Suppressor macrophage (primary cell): Measurements from ENCODE around the gene KCNAB3.
A peak's percentile ranks its signal among the peaks of the same experiment; 100 is the strongest.
"Not testable (repeated sequence)": the region's sequence is repeated elsewhere in the genome, so short reads cannot be mapped to it uniquely, and the experiment has no call there.

Source experiments
- DNase-seq, 4 experiments: peaks; one replicate each; pipeline ENCODE4 v3.0.0-alpha.2; 2020 to 2022
- total RNA-seq, 17 experiments: gene quantifications; one replicate each; lab custom pipeline; 2026; ENCODE audit warnings: mixed read lengths in 6 of 17, inconsistent platforms in 3 of 17; lab: John Stamatoyannopoulos, UW

KCNAB3 gene
- 0.07 to 3.3 (median 0.72) reads per million in 17 experiments for total RNA-seq

DNA sequence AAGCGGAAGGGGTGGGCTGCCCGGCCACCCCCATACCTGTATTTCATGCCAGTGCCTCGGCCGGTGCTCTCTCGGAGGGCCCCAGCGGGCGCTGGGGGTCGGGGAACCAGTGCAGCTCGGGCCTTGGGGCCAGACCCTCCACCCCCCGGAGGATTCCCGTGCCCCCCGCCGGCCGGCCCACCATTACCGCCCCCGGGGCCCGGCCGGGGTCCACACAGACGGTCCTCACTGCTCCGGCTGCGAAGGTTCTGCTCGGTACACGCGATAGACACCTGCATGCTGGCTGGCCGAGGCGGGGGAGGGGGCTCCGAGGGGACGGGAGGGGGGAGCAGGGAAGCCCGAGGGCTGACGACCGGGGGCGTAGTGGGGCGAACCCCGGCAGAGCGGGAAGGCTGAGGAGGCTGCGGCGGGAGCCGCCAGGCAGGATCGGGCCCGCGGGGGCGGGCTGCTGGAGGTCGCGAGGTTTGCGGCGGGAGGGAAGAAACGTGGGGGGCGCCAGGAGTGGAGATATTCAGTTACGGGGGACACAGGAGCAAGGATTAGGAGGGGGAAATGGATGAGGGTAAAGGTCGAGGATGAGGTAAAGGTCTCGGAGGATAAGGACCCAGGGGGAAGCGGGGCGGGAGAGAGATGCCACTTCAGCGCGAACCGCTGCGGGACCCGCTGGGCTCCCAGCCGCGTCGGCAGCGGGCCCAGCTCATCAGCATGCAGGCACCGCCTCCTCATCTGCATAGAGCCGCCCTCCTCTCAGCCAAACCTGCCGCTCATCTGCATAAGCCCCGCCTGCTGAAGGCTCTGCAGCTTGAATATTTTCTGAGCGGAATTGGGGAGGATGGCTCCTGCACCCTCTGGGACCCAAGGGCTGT lies at the start of gene KCNAB3:
Gene KCNAB3 (minus strand): TSS at position 699 of the 866 bp plus-strand sequence. CDS start 421 bp downstream, at position 278.
- peak in 2 of 4 experiments; percentile 14 to 25 for DNase-seq

DNA sequence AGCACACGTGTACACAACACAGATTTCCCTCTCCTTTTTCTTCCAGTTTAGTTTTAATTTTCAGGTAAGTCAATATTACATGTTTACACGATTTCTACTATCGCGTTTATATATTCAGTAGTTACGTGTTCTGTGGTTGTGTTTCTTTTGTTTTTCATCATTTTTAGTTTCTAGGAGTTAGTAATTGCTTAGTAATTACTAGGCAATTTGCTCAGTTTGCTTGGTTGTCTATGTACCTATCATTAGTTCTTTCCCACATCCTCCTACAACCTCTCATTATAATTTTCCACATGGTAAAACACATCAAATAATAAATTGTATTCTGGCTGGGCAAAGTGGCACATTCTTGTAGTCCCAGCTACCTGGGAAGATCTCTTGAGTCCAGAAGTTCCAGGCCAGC lies 48.1 kb upstream of the KCNAB3 start:
- DNase-seq: no peak

GRCh38 chr17:7977039-7977438 lies 47.4 kb upstream of the KCNAB3 start:
- no peak for DNase-seq

DNA sequence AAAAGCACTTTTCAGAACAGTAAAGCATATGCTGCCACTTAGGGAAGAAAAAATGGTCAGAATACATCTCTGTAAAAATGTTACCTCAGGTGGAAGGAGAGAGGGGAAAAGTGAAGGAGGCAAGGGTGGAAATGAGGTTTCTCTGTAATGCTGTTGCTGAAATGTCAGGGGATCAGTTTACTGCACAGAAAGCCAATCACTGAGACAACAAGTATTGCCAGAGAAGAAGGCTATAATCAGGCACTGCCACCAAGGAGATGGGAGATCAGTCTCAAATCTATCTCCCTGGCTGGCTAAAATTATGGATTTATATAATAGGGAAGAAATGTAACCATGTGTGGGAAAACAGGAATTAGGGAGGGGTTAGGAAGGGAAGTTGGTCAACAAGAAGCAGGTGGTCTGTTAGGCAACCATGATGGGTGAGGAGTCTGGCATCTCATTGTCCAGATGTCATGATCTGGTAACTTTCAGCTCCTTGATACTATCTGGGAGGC lies 45.0 kb upstream of the KCNAB3 start:
- DNase-seq: no peak

GRCh38 chr17:7972131-7972785 lies 42.6 kb upstream of the KCNAB3 start:
- DNase-seq: no peak

- DNase-seq: no peak
These were observed 42.0 kb upstream of the KCNAB3 start for GRCh38 chr17:7971651-7972050.

GRCh38 chr17:7969433-7969832 lies 39.8 kb upstream of the KCNAB3 start:
- DNase-seq: peak; percentile 55 to 69 (median 67)

DNA sequence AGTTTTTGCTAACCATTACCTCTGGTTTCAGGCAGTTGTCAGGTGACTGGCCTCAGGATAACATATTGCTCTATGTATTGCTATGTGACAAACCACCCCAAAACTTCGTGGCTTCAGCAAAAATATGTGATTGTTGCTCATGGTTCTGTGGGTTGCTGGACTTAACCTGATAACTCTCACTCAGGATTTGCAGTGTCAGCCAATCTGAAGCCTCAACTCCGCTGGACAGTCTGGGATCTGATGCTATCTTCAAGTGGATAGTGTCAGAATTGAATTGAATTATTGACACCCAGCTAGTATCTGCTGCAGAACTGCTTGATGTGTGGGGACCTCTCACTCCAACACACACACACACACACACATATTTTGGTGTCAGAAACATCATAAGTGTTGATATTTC lies 38.1 kb upstream of the KCNAB3 start:
- no peak for DNase-seq

- no peak for DNase-seq
These were observed 31.8 kb upstream of the KCNAB3 start for GRCh38 chr17:7961421-7961820.

DNA sequence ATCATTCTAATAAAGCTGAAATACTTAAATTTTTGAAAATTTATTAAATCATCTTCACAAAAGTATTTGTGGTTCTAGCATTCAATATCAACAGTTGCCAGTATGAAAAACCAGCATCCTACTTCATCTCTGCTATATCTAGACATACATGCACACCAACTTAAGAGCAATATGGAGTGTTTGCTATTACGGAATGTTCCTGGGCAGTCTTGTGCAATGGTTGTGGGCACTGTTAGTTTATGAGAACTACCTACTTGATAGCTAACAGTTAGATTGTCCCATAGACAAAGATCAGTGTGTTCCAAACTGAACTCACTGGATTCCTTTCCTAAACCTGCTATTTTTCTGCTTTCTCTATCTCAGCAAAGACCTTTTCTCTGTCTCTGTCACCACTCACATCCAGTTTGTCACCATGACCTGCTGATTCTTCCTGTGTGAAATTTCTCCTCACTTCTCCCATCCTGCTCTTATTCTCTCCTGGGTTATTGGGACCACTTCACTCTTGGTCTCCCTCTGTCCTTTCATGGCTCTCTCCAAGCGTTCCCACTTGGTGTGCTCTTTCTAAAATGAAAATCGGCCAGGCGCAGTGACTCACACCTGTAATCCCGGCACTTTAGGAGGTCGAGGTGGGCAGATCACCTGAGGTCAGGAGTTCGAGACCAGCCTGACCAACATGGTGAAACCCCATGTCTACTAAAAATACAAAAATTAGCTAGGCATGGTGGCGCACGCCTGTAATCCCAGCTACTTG lies 30.0 kb upstream of the KCNAB3 start:
- peak; percentile 17 to 39 (median 22) for DNase-seq

- DNase-seq: peak; percentile 28 to 55 (median 44)
These were observed 26.7 kb upstream of the KCNAB3 start for GRCh38 chr17:7956228-7956965.

DNA sequence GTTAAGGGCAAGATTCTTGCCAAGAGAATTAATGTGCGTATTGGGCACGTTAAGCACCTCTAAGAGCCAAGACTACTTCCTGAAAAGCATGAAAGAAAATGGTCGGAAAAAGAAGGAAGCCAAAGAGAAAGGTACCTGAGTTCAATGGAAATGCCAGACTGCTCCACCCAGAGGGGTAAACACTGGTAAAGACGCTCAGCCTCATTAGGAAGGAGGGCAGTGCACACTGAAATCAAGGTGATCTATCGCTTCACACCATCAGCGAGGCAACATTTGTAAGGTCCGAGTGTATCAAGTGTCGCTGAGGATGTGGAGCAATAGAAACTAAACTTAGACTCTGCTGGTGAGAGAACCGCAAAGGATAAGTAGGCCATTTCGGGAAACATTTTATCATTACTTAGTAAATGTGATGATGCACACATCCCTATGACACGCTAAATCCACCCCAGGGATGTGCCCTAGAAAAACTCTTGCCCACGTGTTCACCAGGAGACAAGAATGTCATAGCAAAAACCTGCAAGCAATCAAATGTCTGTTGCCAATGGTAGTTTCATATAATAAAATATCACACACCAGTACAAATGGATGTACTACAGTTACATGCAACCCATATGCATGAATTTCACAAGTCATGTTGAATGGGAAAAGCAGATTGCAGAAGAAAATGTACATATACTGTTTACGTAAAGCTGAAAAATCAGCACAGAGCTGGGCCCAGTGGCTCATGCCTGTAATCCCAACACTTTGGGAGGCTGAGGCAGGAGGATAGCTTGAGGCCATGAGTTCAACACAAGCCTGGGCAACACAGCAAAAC lies 26.0 kb upstream of the KCNAB3 start:
- no peak for DNase-seq

DNA sequence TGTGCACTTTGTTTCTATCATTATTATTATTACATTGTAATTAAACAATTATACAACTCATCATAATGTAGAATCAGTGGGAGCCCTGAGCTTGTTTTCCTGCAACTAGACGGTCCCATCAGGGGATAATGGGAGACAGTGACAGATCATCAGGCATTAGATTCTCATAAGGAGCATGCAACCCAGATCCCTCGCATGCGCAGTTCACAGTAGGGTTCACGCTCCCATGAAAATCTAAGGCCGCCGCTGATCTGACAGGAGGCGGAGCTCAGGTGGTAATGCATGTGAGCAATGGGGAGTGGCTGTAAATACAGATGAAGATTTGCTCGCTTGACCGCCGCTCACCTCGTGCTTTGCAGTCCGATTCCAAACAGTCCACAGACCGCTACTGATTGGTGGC lies 23.6 kb upstream of the KCNAB3 start:
- DNase-seq: not testable (repeated sequence)

- DNase-seq: no peak
These were observed 21.6 kb upstream of the KCNAB3 start for GRCh38 chr17:7951143-7951792.

DNA sequence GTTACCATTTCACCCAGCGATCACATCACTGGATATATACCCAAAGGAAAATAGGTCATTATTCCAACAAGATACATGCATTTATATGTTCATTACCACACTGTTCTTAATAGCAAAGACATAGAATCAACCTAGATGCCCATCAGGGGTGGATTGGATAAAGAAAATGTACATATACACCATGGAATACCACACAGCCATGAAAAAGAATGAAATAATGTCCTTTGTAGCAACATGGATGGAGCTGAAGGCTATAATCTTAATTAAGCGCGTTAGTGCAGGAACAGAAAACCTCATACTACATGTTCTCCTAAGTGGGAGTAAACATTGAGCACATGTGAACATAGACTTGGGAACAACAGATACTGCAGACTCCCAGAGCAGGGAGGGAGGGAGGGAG lies 20.9 kb upstream of the KCNAB3 start:
- DNase-seq: no peak

DNA sequence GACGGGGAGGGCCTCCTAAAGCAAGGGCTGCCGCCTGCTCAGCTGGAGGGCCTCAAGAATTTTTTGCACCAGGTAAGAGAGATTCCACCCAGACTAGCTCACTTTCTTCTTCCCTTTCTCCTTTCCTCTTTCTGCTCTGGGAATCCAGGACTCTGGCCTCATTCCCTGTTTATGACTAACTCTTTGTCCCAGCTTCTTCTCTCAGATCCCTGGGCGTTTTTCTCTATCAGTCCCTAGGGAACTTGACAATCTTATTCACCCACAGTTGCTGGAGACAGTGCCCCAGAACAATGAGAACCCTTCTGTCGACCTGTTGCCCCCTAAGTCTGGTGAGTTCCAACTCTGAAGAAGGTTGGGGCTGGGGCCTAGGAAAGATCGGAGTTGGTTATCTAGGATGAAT lies 18.0 kb upstream of the KCNAB3 start:
- no peak for DNase-seq

- no peak for DNase-seq
These were observed 16.8 kb upstream of the KCNAB3 start for GRCh38 chr17:7946441-7946840.

GRCh38 chr17:7945651-7946050 lies 16.0 kb upstream of the KCNAB3 start:
- DNase-seq: no peak

DNA sequence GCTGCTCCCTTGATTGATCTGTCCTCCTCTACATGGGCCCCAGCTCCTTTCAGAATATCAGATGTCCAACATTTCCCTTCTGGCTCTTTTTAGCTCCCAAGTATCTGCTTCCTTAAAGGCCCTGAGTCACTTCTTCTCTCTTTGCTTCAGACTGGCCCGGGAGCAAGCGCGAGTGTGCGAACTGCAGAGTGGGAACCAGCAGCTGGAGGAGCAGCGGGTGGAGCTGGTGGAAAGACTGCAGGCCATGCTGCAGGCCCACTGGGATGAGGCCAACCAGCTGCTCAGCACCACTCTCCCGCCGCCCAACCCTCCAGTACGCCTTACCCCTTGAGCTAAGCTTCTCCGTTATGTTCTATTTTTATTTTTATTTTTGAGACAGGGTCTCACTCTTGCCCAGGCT lies 14.7 kb upstream of the KCNAB3 start:
- DNase-seq: no peak

DNA sequence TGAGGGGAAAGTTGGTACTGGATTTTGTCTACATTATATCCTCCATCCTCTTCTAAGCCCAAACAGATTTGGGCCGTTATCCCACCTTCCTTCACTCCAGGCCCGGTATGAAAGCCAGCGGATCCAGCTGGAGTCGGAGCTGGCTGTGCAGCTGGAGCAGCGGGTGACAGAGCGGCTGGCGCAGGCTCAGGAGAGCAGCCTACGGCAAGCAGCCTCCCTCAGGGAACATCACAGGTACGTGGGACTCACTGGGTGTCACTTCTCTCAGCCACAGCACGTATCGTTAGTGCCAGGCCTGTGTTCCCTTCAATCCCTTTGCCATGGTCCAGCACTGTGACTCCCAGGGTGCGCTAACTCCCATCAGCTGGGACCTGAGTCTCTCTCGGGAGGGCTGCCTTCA lies 13.6 kb upstream of the KCNAB3 start:
- no peak for DNase-seq

DNA sequence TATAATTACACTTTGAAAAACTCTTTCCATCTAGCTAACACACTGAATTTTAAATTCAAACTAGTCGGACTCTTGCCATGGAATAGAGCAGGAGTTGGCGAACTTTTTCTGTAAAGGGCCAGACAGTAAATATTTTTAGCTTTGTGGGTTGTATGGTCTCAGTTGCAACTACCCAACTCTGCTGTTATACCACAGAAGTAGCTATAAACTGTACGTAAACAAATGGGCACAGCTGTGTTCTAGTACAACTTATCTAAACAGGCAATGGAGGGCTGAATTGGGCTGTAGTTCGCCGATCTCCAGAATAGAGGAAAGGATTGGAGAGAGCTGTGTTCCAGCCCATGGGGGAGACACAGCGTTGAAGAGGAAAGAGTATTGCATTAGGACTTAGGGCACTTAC lies 11.1 kb upstream of the KCNAB3 start:
- DNase-seq: no peak
